Activated effector memory CD4-positive, alpha-beta T cell treated with Interleukin-2 at 50 U/mL for 16 hours (primary cell): ENCODE data around the gene SNX27.
"Not testable (repeated sequence)": the region's sequence is repeated elsewhere in the genome, so short reads cannot be mapped to it uniquely, and the experiment has no call there.

Source experiments
- DNase-seq: peaks from one replicate; pipeline ENCODE4 v3.0.0-alpha.2; 2020

SNX27 gene

GRCh38 chr1:151723726-151724370, 112.0 kb downstream of the SNX27 start:
- DNase-seq = no peak

- no peak for DNase-seq
Observed at GRCh38 chr1:151728151-151729054, 116.6 kb downstream of the SNX27 start.

DNA sequence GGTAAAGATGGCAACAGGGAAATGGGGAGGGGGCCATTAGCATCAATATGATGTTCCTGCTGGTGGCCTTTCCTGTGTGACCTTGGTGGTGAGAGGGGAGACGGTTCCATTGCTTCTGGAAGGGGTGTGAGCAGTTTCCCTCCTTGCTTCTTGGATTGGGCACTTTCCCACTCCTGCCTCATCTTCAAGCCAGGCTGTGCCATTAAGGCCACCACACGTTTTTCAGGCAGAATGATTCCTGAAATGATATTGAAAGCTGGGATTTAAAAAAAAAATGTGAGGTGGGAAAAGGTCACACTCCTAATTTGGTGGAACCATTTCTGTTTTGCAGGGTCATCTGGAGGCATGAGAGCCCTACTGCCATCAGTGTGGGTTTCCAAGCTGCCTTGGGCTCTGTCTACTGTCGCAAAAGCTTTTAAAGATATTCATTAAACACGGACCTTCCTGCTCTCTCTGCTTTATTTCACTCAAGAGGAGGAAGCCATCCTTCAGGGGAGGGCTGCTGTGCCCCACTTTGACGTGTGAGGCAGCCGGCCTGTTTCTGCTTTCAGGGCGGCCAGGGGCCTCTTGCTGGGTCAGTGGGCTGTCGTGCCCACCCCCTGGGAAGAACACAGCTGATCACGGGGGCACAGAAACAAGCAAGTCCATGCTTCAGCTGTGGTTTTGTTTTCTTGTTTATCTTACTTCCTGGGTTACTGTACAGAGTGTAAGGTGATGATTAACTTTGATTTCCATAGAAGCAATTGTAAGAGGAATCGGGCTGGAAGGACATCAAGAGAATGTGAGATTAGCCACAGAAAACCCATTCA, 117.5 kb downstream of the SNX27 start:
- no peak for DNase-seq

- no peak for DNase-seq
Observed at GRCh38 chr1:151729966-151730291, 118.1 kb downstream of the SNX27 start.

- no peak for DNase-seq
Observed at GRCh38 chr1:151733126-151733525, 121.3 kb downstream of the SNX27 start.

GRCh38 chr1:151733995-151734394, 122.1 kb downstream of the SNX27 start:
- not testable (repeated sequence) for DNase-seq

DNA sequence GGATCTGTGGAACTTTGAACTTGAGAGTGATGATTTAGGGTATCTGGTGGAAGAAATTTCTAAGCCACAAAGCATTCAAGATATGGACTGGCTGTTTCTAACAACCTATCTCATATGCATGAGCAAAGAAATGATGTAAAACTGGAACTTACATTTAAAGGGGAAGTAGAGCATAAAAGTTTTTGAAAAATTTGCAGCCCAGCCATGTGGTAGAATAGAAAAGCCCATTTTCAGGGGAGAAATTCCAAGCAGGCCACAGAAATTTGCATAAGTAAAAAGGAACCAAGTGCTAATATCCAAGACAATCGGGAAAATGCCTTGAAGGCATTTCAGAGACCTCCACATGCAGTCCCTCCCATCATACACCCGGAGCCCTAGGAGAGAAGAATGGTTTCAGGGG, 125.2 kb downstream of the SNX27 start:
- no peak for DNase-seq

- no peak for DNase-seq
Observed at GRCh38 chr1:151737479-151737878, 125.6 kb downstream of the SNX27 start.

DNA sequence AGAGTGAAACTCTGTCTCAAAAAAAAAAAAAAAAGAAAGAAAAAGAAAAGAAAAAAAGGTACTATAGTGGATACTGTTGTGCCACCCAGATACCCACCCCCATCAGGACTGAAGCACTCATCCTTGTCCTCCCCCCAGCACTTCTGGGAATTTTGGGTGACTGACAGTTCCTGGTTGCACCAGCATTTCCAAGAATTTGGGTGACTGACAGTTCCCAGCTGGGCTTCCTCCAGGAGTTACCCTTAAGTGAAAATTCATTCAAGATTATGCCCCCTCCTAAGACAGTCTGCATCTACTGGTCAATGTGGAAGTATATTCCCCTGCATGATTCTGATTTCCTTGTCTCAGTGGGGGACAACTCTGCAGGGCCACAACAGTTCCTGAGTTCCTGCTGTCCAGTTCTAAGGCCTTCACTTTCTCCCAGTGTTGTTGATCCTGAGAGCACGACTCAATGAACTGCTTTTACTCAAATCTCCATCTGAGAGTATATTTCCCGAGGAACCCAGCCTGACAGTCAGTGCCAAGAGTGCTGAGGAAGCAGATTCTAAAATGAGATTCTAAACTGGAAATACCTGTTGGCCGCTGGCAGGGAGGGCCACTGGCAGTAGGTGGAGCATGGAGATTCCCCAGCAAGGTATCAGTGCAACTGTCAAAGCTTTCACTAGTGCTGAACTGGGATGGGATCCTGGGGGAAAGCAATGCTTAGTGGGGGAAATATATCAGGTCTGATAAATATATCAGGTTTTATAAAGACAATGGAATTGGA, 127.9 kb downstream of the SNX27 start:
- DNase-seq = no peak

- DNase-seq = no peak
Observed at GRCh38 chr1:151741516-151741915, 129.7 kb downstream of the SNX27 start.
